ENCODE results near the gene CPNE6.

DNA sequence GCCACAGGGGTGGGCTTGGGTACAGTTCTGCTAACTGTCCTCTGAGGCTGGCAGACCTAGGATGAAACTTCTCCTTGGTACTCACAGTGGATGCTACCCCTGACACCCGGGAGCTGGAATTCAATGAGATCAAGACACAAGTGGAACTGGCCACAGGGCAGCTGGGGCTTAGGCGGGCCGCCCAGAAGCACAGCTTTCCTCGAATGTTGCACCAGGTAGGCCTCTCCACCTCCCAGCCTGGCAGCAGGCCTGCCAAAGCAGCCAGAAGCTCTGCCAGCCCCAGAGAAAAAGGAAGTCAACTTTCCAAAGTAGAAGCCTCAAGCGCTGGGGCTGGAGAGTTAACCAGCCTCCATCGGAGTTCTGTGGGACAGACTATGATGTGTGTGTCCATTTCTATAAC is 45.8 kb downstream of the CPNE6 start:
- TF ChIP-seq, protein P1, sequence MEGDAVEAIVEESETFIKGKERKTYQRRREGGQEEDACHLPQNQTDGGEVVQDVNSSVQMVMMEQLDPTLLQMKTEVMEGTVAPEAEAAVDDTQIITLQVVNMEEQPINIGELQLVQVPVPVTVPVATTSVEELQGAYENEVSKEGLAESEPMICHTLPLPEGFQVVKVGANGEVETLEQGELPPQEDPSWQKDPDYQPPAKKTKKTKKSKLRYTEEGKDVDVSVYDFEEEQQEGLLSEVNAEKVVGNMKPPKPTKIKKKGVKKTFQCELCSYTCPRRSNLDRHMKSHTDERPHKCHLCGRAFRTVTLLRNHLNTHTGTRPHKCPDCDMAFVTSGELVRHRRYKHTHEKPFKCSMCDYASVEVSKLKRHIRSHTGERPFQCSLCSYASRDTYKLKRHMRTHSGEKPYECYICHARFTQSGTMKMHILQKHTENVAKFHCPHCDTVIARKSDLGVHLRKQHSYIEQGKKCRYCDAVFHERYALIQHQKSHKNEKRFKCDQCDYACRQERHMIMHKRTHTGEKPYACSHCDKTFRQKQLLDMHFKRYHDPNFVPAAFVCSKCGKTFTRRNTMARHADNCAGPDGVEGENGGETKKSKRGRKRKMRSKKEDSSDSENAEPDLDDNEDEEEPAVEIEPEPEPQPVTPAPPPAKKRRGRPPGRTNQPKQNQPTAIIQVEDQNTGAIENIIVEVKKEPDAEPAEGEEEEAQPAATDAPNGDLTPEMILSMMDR (conservative IDR thresholded peaks at IDR 0.05; ENCODE audit: low read depth, low read length) = no peak
- no peak for TF ChIP-seq EZH2 (IDR thresholded peaks at IDR 0.05; ENCODE audit: borderline replicate concordance, low read depth, low read length, poor library complexity, severe bottlenecking)

All from A673 (cell line).